Activated T-cell treated with anti-CD3 and anti-CD28 coated beads for 24 hours (primary cell): ENCODE data around the gene HOXD9.

Experiments used
- DNase-seq: peaks from one replicate; pipeline ENCODE4 v3.0.0-alpha.2; 2020; ENCODE audit warnings: low read depth

HOXD9 gene

DNA sequence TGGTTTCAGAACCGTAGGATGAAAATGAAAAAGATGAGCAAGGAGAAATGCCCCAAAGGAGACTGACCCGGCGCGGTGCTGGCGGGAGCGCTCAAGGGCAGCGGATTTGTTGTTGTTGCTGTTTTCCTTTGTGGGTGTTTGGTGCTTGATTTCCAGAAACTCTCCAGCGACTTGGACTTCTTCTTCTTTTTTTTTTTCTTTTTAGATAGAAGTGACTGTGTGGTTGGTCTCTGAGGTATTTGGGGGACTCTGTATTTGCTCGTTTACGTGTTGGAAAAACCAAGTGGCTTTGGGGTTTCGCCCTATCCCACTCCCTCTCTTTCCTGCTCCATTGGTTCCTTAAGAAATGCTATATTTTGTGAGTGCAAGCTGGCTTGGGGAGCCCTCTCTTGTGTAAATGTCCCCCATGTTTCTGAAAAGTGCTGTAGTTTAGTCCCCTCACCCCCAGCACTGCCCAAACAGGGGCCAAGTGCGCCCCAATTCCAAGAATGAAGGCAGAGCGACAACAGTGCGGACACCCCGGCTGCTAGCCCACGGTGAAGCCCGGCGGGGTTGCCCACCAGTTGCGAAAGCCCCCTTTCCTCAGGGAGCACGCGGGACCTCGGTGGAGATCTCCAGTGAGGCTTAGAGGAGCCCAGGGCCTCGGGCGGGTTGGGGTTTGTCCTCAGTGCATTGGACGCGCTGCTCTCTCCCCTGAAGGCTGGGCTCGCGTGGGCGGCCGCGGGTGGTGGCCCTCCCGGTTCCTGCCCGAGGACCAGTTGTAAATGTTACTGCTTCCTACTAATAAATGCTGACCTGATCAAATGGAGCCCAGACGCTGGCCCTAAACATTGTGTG is 1.8 kb downstream of the HOXD9 start:
- no peak for DNase-seq

DNA sequence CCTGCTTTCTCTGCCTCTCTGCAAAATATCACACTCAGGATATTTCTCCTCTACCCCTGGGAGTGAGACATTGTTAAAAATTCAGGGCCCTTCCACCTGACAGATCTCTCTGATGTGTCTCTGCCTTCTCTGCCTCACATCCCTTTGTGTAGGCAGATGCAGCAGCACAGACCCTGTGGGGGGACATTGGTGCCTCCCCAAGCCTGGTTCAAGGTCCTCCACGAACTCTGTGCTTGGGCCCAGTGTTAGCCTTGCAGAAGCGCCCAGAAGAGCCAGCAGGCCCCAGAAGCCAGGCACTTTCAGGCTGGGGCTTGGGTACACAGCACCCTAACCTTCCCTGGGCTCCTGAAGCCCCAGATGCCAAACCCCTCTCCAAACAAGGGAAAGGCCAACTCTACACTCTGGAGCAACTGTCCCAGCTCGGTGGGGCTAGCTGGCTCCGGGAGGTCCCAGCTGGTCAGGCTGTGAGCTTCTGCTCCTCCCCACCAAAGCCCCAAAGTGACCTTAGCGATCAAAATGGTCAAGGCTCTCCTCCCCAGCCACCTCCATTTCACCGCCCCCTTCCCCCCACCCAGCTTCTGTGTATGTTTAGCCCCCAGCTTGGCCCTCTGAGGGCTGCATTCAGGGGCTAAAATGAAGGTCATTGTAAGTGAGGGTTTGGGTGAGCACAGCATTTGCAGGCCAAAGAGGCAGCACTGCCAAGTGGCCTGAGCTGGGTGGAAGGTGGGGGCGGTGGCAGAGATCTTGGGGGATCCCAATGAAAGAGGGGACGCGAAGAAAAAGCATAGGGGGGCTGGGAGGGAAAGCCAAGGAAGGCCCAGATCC is 2.6 kb downstream of the HOXD9 start:
- DNase-seq, result no peak

DNA sequence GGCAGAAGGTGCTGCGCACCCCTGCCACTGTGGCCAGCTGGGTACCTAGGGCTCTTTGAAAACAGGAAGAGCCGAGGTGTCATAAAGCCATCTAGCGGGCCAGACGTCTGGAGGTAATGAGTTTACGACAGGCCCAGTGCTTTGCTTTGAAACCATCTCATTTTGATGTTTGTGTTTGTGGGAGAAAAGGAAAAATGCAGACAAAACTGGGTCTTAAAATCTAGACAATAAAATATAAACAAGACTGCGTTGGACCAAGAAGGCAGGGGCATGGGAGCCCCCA is 3.2 kb downstream of the HOXD9 start:
- no peak for DNase-seq

DNA sequence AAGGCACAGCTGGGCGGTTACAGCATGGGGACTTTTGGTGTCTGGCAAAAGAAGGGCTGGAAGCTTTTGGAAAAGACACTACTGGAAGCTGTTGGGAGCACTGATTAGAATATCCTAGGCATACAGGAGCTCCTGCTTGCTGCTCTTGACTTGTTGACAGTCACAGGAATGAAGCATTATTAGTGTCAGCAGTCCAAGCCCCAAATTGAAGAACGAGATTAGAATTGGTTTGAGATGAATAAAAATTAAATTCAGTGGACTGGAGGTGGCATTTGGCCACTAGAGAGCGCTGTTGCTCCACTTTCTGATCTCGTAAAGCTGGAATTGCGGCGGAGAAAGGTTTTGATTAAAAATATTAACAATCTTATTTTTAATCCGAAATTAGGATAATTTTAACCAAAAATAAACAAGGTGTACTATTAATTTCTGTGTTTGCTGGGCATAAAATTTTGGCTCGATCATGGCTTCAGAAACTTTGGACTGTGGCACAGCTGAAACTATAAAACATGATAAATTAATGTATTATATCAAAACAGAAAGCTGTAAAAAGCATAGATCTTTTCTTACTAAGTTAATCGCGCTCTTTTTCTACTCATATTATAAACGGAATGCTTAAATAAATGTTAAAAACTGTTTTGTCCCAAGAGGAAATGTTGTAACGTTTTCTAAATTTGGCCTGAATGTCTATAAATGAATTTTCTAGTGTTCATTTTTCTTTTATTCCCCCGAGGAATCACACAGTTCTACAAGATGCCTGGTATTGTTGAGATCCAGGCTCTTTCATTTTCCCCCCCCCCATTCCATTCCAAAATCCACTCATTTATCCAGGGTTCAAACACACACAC is 4.6 kb downstream of the HOXD9 start:
- DNase-seq, result peak; percentile 55

DNA sequence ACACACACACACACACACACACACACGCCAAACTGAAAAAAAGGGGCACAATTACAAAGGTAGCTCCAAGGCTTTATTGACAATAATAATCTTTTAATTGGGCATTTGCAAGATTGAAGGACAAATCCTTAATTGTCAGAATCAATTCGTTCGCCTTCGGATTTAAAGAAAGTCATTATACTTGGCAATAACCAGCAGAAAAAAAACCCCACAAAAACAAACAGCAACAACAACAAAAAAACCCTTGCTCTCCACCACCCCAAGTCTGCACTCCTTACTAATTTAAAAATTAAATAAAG is 5.2 kb downstream of the HOXD9 start:
- DNase-seq, result no peak

DNA sequence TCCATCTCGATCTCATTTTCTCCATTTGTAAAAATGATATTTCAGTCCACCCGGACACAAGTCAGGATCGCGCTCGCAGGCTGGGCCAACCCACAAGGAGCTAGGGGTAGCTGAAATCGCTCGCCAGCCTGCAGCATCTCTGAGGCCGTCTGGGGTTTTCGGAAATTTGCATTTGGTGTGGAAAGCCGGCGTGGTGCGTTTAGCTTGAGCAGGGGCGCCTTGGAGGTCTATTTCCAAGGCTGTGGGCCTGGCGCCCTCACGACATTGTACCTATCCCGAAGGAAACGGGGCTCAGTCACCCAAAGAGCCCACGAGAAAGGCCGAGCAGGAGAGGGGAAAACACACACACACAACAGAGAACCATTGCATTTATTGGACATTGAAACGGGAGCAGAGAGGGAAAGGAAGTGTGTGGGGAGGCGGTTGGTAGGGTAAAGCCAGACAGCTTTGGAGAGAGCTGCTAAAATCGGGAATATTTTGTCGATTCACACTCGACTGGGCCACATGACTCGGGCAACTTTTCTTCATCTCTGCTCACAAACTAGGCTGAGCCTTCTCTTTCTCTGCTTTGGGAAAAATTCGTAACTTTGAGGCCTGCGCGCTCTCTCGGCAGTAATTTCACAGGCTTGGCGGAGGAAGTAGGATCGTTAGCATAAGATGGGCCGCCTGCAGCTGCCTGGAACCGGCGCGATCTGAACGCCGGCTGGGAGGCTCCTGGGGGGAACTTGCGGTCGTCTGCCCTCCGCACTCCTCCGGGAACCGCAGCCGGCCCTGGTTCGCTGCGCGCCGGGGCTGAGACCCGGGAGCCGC is 5.9 kb downstream of the HOXD9 start:
- DNase-seq, result no peak

DNA sequence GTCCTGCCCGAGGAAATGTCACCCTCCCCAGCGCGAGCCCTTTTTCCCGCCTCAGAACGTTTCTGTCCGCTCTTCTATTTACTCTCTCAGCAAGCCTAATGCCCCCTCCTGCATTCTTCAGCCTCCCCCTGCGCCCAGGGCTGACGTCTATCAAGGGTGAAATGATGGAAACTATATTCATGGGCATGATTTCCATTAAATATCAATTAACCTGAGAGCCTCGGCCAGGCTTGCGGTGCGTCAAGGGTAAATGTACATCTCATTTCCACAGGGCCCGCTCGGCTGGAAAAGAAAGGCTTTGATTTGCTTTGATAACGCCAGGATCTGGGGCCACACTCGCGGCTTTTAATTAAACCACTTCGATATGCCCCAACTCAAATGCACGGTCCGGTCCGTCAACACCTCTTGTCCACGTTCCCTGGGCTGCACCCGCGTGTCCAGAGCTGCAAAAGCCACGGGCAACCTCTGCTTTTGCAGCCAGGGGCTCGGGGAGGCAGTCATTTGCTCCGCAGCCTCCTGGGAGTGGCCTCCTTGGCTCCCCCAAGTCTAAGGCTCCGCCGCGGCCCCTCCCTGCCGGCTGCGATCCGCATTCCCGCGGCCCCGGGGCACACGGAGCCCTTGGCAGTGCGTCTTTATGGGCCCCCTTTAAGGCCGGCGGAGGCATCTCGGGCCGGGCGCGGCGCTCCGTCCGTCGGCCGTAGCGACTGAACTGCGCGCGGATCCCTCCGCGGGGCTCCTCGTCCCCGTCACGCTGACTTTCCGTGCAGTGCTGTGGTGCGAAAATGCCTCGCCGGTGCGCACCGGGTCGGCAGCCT is 6.7 kb downstream of the HOXD9 start, which contains the start of gene HOXD8:
HOXD8 (plus strand) TSS at position 724 of the 815 bp plus-strand sequence. CDS start 662 bp downstream, outside the sequence.
- no peak for DNase-seq

DNA sequence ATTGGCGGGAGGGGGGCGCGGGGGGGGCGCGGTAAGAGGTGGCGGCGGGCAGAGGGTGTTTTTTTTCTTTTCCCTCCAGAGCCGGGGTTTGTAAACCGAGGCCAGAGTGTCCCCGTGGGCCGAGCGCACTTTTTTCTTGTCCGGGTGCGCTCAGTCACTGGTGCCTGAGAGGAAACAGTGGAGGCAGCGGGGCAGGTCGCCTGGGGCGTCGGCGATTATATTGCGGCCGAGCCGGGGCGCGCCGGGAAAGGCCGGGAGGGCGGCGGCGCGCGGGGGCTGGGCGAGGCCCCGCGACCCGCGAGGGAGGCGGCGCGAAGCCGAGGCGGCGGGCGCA is 7.3 kb downstream of the HOXD9 start:
- no peak for DNase-seq

DNA sequence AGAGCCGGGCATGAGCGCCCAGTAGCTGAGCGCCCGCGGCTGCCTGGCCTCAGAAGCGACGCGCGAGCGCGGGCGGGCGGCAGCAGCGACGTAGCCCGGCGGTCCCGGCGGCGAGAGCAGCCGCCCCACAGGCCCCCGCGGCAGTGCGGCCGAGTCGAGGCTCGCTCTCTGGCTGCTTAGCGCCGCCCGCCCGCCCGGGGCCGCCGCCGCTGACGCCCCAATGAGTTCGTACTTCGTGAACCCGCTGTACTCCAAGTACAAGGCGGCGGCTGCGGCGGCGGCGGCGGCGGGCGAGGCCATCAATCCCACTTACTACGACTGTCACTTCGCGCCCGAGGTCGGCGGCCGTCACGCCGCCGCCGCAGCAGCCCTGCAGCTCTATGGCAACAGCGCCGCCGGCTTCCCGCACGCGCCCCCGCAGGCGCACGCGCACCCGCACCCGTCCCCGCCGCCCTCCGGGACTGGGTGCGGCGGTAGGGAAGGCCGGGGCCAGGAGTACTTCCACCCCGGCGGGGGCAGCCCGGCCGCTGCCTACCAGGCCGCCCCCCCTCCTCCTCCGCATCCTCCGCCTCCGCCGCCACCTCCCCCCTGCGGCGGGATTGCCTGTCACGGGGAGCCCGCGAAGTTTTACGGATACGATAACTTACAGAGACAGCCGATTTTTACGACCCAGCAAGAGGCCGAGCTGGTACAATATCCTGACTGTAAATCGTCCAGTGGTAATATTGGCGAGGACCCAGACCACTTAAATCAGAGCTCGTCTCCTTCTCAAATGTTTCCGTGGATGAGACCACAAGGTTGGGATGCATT is 7.8 kb downstream of the HOXD9 start:
- no peak for DNase-seq

DNA sequence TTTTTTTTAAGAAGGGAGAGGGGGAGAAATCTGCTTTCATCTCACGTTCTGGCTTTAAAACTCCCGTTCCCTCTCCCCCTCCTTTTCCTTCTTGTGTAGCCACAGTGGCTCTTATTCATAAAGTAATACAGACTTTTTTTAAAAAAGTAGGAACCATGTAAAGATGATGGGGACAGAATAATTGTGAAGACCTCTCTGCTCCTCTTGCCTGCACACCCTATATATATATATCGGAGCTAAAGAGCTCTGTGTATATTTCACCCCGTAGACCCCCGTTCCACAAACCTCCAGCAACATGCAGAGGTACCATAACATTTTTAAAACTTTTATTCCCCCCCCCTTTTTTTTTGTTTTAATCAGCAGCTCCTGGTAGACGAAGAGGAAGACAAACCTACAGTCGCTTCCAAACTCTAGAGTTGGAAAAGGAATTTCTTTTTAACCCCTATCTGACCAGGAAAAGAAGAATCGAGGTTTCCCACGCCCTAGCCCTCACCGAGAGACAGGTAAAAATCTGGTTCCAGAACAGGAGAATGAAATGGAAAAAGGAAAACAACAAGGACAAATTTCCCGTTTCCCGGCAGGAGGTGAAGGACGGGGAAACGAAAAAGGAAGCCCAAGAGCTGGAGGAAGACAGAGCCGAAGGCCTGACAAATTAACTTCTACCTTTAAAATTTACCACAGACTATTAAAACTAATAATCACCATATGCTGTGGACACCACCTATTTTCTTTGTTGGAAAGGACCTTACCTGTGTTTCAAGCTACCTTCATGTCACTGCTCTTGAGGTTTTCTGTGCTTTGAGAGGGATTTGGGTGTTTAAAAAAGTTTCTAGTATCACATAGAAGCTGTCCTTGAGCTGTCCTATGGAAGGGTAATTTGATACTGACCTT is 8.7 kb downstream of the HOXD9 start:
- DNase-seq, result no peak

DNA sequence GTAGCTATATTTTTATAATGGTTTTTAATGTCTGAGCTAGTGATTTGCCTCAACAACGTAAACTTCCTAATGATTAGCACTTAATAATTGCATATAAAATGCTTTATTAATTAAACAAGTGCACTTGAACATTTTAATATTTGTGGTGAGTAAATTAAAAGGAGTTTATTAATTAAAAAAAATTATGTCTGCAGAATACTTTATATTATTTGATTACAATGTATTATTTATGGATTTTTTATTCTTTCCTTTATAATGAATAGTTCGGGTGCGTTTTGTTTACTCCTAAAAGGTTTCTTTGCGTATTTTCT is 9.3 kb downstream of the HOXD9 start:
- no peak for DNase-seq

DNA sequence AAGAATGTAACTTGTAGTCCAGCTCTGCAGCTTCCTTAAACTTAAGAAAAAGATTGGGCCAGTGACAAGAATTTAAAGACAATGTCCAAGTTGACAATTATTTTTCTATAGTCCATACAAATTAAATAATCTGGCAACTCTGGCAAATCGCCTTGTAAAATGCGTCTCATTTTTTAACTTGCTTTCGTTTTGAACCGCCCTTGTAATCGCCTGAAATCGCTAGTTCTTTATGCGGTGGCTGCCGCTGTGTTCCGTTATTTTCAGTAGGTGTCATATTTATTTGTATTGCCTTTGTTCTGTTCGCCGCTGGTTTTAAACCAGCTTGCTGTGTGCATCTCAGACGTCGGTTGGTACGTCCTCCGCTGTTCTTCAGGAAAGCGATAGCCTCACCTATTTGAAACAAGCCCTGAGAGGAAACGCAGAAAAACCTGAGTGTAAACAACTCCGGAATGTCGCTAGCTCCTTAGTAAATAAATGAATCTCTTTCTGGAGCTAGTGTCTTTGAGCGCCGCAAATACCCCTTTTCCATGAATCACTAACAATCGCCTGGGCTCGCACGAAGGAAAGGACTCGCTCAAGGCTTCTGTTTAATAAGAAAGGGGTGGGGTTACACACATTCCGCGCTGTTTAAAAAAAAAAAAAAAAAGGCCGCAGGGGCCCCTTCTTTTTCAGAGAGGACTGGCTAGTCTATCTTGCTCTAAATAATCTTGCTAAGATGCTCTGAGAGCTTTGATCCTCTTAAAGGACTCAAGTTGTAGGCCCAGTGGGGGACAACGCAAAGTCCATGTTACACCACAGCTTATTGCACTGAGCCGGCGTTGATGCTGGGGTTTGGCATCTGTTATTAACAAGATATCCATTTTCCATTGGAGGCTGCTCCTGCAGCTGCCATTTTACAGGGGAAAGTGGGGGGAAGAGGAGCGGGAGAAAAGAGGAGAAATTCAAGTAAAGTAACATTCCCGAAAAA is 10.0 kb downstream of the HOXD9 start:
- DNase-seq, result no peak

DNA sequence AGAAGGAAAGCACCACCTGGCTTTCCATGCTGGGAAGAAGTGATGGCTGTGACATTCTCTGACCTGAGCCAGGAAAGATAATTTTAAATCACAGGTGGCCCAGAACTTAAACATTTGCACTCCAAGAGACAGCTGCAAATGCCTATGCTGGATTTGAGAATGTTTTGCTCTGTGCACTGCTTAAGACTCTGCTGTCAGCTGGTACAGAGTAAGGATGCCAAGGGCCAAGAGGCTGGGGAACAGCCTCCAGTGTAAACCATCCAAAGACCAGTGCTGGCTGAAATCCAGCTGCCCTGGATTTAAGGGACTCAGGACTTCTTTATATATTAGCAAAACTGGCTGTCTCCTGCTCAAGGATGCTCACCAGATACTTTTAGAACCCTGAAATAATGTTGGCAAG is 10.9 kb downstream of the HOXD9 start:
- no peak for DNase-seq

DNA sequence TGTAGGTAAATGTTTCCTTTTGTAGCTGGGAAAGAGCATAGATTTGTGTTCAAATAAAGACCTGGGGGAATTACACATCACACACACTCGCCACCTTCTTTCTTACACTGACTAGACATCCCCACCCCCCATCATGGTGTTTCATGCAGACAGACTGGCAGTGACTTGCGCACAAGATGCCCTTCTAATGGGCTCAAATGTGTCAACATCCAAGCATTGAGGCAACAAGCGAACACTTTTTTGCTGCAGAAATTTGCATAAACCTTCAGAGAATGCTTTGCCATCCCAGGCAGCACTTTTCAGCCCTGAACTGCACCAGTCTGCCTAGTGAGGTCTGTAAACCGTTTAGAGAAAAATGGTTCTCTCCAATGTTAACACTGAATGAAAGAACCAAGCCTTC is 11.5 kb downstream of the HOXD9 start:
- no peak for DNase-seq

DNA sequence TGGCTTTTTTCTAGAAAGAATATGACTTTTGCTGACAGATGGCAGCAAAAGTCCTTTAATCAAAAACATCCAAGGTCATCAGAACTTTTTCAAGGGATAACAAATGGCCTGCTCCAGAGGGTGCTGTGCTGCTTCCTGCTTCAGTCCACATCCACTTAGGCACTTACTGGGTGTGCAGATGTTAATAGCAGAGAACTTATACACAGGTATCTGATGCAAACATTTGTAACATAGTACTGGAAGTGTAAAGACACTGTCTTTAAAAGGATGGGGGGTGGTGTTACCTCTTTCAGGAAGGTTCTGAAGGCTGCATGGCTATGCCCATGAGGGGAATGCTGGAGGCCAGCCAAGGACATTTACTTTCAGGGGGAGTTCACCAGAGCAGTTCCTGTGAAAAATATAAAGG is 12.5 kb downstream of the HOXD9 start:
- DNase-seq, result no peak

DNA sequence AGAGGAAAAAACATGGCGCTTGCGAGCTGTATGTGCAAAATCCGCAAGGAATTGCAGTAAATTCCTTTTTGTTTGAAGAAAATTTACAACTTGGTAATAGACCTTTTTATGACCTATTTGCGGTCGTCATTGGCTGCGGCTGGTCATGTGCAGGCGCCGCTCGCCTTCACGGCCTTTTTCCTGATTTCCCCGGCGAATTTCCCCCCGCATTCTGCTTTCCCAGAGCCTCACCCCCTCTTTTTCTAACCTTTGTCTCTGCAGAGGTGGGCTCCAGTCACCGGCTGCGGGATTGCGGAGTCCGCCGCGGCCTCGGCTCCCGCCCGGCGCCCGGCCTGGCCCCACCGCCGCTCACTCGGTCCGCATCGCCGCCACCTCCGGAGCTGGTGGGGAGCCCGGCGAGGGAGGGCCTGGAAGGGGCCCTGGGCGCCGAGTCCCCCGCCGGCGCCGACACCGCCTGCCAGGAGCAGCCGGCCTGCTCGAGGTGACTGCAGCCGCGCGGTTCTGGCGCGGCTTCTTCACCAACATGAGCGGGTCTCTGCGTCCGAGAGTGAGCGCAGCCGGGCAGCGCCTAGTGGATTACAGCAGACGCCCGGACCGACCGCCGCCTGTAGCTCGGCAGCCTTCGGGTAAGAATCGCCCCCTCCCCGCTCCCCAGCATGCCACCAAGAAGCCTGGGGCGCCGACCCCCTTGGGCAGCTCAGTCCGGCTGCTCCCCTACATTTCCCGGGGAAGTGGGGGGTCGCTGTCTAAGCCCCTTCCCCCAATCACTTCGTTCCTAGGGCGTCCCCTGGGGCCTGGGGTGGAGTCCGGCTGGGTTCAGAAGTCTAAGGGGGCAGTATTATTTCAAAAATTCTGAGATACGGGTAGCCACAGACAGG is 14.1 kb downstream of the HOXD9 start:
- DNase-seq, result no peak

DNA sequence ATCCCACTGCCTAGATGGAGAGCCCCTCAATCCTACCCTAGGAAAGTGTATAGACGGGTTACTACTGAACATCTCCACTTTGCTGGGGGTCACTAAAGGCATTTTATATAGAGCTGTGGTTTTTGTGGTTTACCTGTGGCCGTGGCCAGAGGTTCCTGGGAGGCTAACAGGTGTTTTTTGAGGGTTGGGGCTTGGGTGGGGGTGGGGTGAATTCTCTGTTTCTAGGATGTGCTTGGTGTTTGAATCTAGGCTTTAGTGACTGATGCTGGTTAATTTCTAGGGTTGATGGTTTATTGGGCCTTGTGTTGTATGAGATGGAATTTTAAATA is 14.7 kb downstream of the HOXD9 start:
- no peak for DNase-seq
